Measurements from ENCODE around the gene HIP1.

Gene HIP1

GRCh38 chr7:75573477-75574019, 165.2 kb downstream of the HIP1 start:
- Histone ChIP-seq H3K79me2 (ENCODE audit: insufficient read depth, low read length) (no peaks in the 10 kb centered on the region), H3K4me3 (ENCODE audit: insufficient read depth, low read length, poor library complexity, severe bottlenecking) (no peak overlapping the region), H3F3A (ENCODE audit: insufficient read depth) (no peaks in the 10 kb centered on the region), H3K9me2 (replicated peaks; ENCODE audit: insufficient read depth, low read length) (no peaks in the 10 kb centered on the region), H3K4me2 (ENCODE audit: low read depth, low read length, poor library complexity, severe bottlenecking) (no peak overlapping the region), H4K20me1 (ENCODE audit: low read depth, low read length) (no peaks in the 10 kb centered on the region), H3K9me3 (ENCODE audit: insufficient read depth, low read length) (no peaks in the 10 kb centered on the region), H3K9ac (ENCODE audit: low read length) (no peak overlapping the region), H3K27me3 (ENCODE audit: low read length) (no peaks in the 10 kb centered on the region), H2AFZ (ENCODE audit: low read depth, low read length, severe bottlenecking) (no peak overlapping the region), H3K27ac (ENCODE audit: low read depth, low read length) (no peak overlapping the region), H3K36me3 (ENCODE audit: low read length) (no peaks in the 10 kb centered on the region)
- no peak for TF ChIP-seq EZH2phosphoT487 (conservative IDR thresholded peaks at IDR 0.05; ENCODE audit: low read length)
- no peak for TF ChIP-seq CTCF (IDR thresholded peaks at IDR 0.05; ENCODE audit: insufficient read depth, low read length, poor library complexity, severe bottlenecking)

- Histone ChIP-seq H3K4me2 (ENCODE audit: low read depth, low read length, poor library complexity, severe bottlenecking) (no peak overlapping the region), H3K27me3 (ENCODE audit: low read length) (no peaks in the 10 kb centered on the region), H2AFZ (ENCODE audit: low read depth, low read length, severe bottlenecking) (no peak overlapping the region), H3K4me3 (ENCODE audit: insufficient read depth, low read length, poor library complexity, severe bottlenecking) (no peak overlapping the region), H3K9me2 (replicated peaks; ENCODE audit: insufficient read depth, low read length) (no peaks in the 10 kb centered on the region), H4K20me1 (ENCODE audit: low read depth, low read length) (no peaks in the 10 kb centered on the region), H3K27ac (ENCODE audit: low read depth, low read length) (no peak overlapping the region), H3K9ac (ENCODE audit: low read length) (no peak overlapping the region), H3K36me3 (ENCODE audit: low read length) (no peaks in the 10 kb centered on the region), H3K79me2 (ENCODE audit: insufficient read depth, low read length) (no peaks in the 10 kb centered on the region), H3K9me3 (ENCODE audit: insufficient read depth, low read length) (no peaks in the 10 kb centered on the region), H3F3A (ENCODE audit: insufficient read depth) (no peaks in the 10 kb centered on the region)
- TF ChIP-seq CTCF (IDR thresholded peaks at IDR 0.05; ENCODE audit: insufficient read depth, low read length, poor library complexity, severe bottlenecking) = no peak
- no peak for TF ChIP-seq EZH2phosphoT487 (conservative IDR thresholded peaks at IDR 0.05; ENCODE audit: low read length)
Measured at GRCh38 chr7:75572814-75573213, 165.9 kb downstream of the HIP1 start.

- H3K9ac ChIP-seq (ENCODE audit: low read length) = no peak overlapping the region
- H2AFZ ChIP-seq (ENCODE audit: low read depth, low read length, severe bottlenecking) = no peak overlapping the region
- H3K27me3 ChIP-seq (ENCODE audit: low read length) = no peaks in the 10 kb centered on the region
- no peak overlapping the region for H3K4me2 ChIP-seq (ENCODE audit: low read depth, low read length, poor library complexity, severe bottlenecking)
- H3K9me2 ChIP-seq (replicated peaks; ENCODE audit: insufficient read depth, low read length) = no peaks in the 10 kb centered on the region
- H3K36me3 ChIP-seq (ENCODE audit: low read length) = no peaks in the 10 kb centered on the region
- H4K20me1 ChIP-seq (ENCODE audit: low read depth, low read length) = no peaks in the 10 kb centered on the region
- H3K9me3 ChIP-seq (ENCODE audit: insufficient read depth, low read length) = no peaks in the 10 kb centered on the region
- H3K79me2 ChIP-seq (ENCODE audit: insufficient read depth, low read length) = no peaks in the 10 kb centered on the region
- H3K27ac ChIP-seq (ENCODE audit: low read depth, low read length) = no peak overlapping the region
- no peak overlapping the region for H3K4me3 ChIP-seq (ENCODE audit: insufficient read depth, low read length, poor library complexity, severe bottlenecking)
- TF ChIP-seq EZH2phosphoT487 (conservative IDR thresholded peaks at IDR 0.05; ENCODE audit: low read length) (no peak), CTCF (IDR thresholded peaks at IDR 0.05; ENCODE audit: insufficient read depth, low read length, poor library complexity, severe bottlenecking) (no peak)
- no peaks in the 10 kb centered on the region for H3F3A ChIP-seq (ENCODE audit: insufficient read depth)
Measured at GRCh38 chr7:75572396-75572795, 166.3 kb downstream of the HIP1 start.

Measured in SU-DHL-6 (cell line).